MCF 10A (cell line): ENCODE data around the gene HRH2. TPM values are rescaled to one million over a fixed set of nuclear protein-coding genes. Genes with fewer than 3 reads are reported as not detected.

Source experiments
- BruUV-seq: library from RNA; stranded (reverse); fragments of 400-500 nt; replicated peaks from 2 replicates; lab custom pipeline; 2021; lab: Mats Ljungman, UMichigan
- CTCF ChIA-PET: fragments of 300-600 bp; sonication (Branson Sonifier 250); formaldehyde crosslinking; extraction: SDS; loops from one replicate; lab custom pipeline; 2021; ENCODE audit warnings: antibody characterized with exemption, inconsistent platforms; lab: Yijun Ruan, JAX
- POLR2A ChIA-PET: fragments of 300-600, 350-650 bp; sonication (Branson Sonifier 250); formaldehyde crosslinking; extraction: SDS; loops from one replicate; lab custom pipeline; 2020; ENCODE audit warnings: antibody characterized with exemption, inconsistent platforms; lab: Yijun Ruan, JAX
- DNase-seq: peaks from one replicate; pipeline ENCODE4 v3.0.0-alpha.2; 2018; ENCODE audit not compliant: unreplicated experiment
- H3K27ac Mint-ChIP-seq: one replicate; pipeline ENCODE4 v1.8.0; 2022; ENCODE audit warnings: mild to moderate bottlenecking, low read depth, mixed read lengths; ENCODE audit not compliant: unreplicated experiment
- H3K27me3 Mint-ChIP-seq: one replicate; pipeline ENCODE4 v1.8.0; 2022; ENCODE audit warnings: mixed read lengths; ENCODE audit not compliant: insufficient read depth, unreplicated experiment
- H3K36me3 Mint-ChIP-seq: one replicate; pipeline ENCODE4 v1.8.0; 2022; ENCODE audit warnings: mild to moderate bottlenecking, moderate library complexity, mixed read lengths; ENCODE audit not compliant: insufficient read depth, unreplicated experiment
- H3K4me1 Mint-ChIP-seq: one replicate; pipeline ENCODE4 v1.8.0; 2022; ENCODE audit warnings: mixed read lengths; ENCODE audit not compliant: insufficient read depth, unreplicated experiment
- H3K4me3 Mint-ChIP-seq: one replicate; pipeline ENCODE4 v1.8.0; 2022; ENCODE audit warnings: mild to moderate bottlenecking, moderate library complexity, mixed read lengths; ENCODE audit not compliant: unreplicated experiment
- H3K9me3 Mint-ChIP-seq: one replicate; pipeline ENCODE4 v1.8.0; 2022; ENCODE audit warnings: mixed read lengths; ENCODE audit not compliant: unreplicated experiment
- CTCF ChIP-seq: fragments of 200-600 bp; IDR thresholded peaks from one replicate; pipeline ENCODE4 v1.8.0; 2022; ENCODE audit warnings: antibody characterized with exemption, mild to moderate bottlenecking; ENCODE audit not compliant: unreplicated experiment
- intact Hi-C: fragments of 100-400 bp; cut with micrococcal nuclease; formaldehyde crosslinking; loops from 2 replicates; pipeline ENCODE4 v1.14.1; 2022
- total RNA-seq: library from RNA; stranded (reverse); gene quantifications from 2 replicates; pipeline ENCODE4 v1.2.3, GENCODE V29; 2022

Gene HRH2
- total RNA-seq, 1 experiment from 2014 or later, result not detected

- DNase-seq, result peak; percentile 80
- H3K27me3 Mint-ChIP-seq, result peaks cover 41% of the 10 kb centered on the region
- TF ChIP-seq CTCF, result no peak
- no peak overlapping the region for H3K4me3 Mint-ChIP-seq
- POLR2A ChIA-PET, result interaction anchor here (0.6 to 1.8 kb wide), 6 partner anchors 8 to 35 kb away, joined by 3 to 12 read pairs (median 4); no protein-coding TSS in a partner anchor
- CTCF ChIA-PET, result interaction anchor here (0.6 to 5.9 kb wide), 7 partner anchors 9 to 128 kb away, joined by 3 to 57 read pairs (median 3); no protein-coding TSS in a partner anchor
- no peaks in the 10 kb centered on the region for H3K36me3 Mint-ChIP-seq
- intact Hi-C loops, result no loop called here
- no peaks in the 10 kb centered on the region for H3K4me1 Mint-ChIP-seq
- H3K27ac Mint-ChIP-seq, result no peak overlapping the region
- H3K9me3 Mint-ChIP-seq, result peaks cover under 1% of the 10 kb centered on the region
- no TSS peak for BruUV-seq
Measured at GRCh38 chr5:175738602-175739133, 80.8 kb downstream of the HRH2 start.

GRCh38 chr5:175740014-175740413 lies 82.1 kb downstream of the HRH2 start:
- TF ChIP-seq CTCF, result no peak
- no peak overlapping the region for H3K27ac Mint-ChIP-seq
- H3K36me3 Mint-ChIP-seq, result no peaks in the 10 kb centered on the region
- ChIA-PET POLR2A (no interaction called here), CTCF (interaction anchor here (5.9 kb wide), 1 partner anchor 10 kb away, joined by 57 read pairs; no protein-coding TSS in a partner anchor)
- BruUV-seq, result no TSS peak
- H3K9me3 Mint-ChIP-seq, result no peaks in the 10 kb centered on the region
- no peak overlapping the region for H3K4me3 Mint-ChIP-seq
- H3K4me1 Mint-ChIP-seq, result no peaks in the 10 kb centered on the region
- DNase-seq, result no peak
- peaks cover 41% of the 10 kb centered on the region for H3K27me3 Mint-ChIP-seq
- intact Hi-C loops, result no loop called here

- intact Hi-C loops, result no loop called here
- no peak for TF ChIP-seq CTCF
- Mint-ChIP-seq H3K36me3 (no peaks in the 10 kb centered on the region), H3K27me3 (peaks cover 52% of the 10 kb centered on the region), H3K4me3 (no peak overlapping the region), H3K27ac (no peak overlapping the region), H3K9me3 (no peaks in the 10 kb centered on the region), H3K4me1 (peaks cover under 1% of the 10 kb centered on the region)
- POLR2A ChIA-PET, result interaction anchor here (0.5 to 0.7 kb wide), 4 partner anchors 12 to 181 kb away, joined by 3 to 5 read pairs (median 3); no protein-coding TSS in a partner anchor
- no TSS peak for BruUV-seq
- no peak for DNase-seq
- CTCF ChIA-PET, result interaction anchor here (0.6 to 5.9 kb wide), 7 partner anchors 12 to 207 kb away, joined by 3 to 57 read pairs (median 3); no protein-coding TSS in a partner anchor
Measured at GRCh38 chr5:175741556-175741955, 83.7 kb downstream of the HRH2 start.

GRCh38 chr5:175742290-175742994 lies 84.6 kb downstream of the HRH2 start:
- intact Hi-C loops, result no loop called here
- CTCF ChIA-PET, result interaction anchor here (0.6 to 5.9 kb wide), 5 partner anchors 11 to 865 kb away, joined by 3 to 57 read pairs (median 3); no protein-coding TSS in a partner anchor
- H3K27me3 Mint-ChIP-seq, result peaks cover 59% of the 10 kb centered on the region
- H3K36me3 Mint-ChIP-seq, result no peaks in the 10 kb centered on the region
- H3K4me1 Mint-ChIP-seq, result peaks cover 7% of the 10 kb centered on the region
- no peak for DNase-seq
- POLR2A ChIA-PET, result interaction anchor here (0.5 kb wide), 1 partner anchor 24 kb away, joined by 3 read pairs; no protein-coding TSS in a partner anchor
- no peak for TF ChIP-seq CTCF
- no peak overlapping the region for H3K4me3 Mint-ChIP-seq
- no peaks in the 10 kb centered on the region for H3K9me3 Mint-ChIP-seq
- H3K27ac Mint-ChIP-seq, result no peak overlapping the region
- BruUV-seq, result no TSS peak
